HTR-8/SVneo (cell line): ENCODE data around the gene TRIO.
A peak's percentile ranks its signal among the peaks of the same experiment; 100 is the strongest.
"Not testable (repeated sequence)": the region's sequence is repeated elsewhere in the genome, so short reads cannot be mapped to it uniquely, and the experiment has no call there.

Experiments used
- DNase-seq: peaks from one replicate; pipeline ENCODE4 v3.0.0; 2011; ENCODE audit warnings: low spot score, mixed read lengths; ENCODE audit not compliant: insufficient read length
- FAIRE-seq: peaks from 2 replicates; lab custom pipeline; 2011; peaks lifted over from hg19 to GRCh38; lab: Jason Lieb, UNC

TRIO gene

DNA sequence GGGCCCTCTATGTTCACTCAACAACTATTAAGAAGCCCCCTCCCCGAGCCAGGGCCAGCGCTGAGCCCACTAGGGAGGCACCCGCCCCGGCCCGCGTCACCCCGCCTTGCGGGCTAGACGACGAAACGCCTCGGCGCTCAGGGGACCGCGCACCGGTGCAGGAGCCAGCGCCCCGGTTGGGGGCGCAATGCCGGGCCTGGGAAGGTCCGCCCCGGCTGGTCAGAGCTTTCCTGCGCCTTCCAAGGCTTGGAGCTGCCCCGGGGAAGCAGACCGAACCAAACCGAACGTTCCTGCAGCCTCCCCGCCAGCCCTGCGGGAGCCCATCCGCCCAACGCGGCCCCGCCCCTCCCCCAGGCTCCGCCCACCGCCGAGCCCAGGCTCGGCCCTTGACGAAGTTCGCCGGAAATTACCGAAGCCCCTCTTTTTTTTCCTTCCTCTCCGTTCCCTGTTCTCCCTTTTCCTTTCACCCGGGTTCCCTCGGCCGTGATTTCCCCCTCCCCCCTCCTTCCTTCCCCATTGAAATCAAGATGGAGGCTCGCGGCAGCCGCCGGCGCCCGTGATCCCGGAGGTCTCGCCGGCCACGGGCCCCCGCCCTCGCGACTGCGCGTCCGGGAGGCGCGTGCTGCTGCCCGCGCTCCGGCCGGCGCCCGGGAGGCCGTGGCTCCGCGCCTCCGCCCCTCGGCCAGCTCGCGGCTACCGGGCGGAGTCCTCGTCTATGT, at the start of gene TRIO:
Gene TRIO (plus strand): TSS at position 516 of the 719 bp plus-strand sequence. CDS start 384 bp downstream, outside the sequence.
- peak; percentile 98 for DNase-seq
- peak; percentile 95 for FAIRE-seq

GRCh38 chr5:14097380-14097779, 45.8 kb upstream of the TRIO start:
- FAIRE-seq, DNase-seq: not testable (repeated sequence)

DNA sequence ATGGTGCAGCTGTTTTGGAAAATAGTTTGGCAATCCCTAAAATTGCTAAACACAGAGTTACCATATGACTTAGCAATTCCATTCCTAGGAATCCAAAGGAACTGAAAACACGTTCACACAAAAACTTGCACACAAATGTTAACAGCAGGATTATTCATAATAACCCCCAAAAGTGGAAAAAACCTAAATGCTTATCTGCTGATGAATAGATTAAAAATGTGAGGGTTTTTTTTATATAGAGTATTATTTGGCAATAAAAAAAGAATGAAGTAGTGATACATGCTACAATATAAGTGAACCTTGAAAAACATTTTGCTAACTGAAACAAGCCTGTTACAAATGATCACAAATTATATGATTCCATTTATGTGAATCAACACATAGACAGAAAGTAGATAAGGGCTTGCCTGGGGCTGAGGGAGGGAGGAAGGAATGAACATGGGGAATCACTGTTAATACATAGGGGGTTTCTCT, 45.1 kb upstream of the TRIO start:
- FAIRE-seq (peak; percentile 79), DNase-seq (no peak)

DNA sequence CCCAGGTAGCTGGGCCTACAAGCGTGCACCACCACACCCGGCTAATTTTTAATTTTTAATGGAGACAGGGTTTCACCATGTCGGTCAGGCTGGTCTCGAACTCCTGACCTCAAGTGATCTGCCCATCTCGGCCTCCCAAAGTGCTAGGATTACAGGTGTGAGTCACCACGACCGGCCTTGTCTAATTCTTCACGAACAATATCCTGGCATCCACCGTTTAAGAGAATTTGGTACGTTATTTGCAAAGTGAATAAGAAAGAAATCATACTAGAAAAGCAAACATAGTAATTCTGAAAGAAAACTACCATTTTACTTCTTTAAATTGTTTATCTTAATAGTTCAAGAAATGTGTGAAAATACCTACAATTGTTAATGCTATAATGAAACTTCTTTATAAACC, 42.9 kb upstream of the TRIO start:
- no peak for DNase-seq
- no peak for FAIRE-seq

DNA sequence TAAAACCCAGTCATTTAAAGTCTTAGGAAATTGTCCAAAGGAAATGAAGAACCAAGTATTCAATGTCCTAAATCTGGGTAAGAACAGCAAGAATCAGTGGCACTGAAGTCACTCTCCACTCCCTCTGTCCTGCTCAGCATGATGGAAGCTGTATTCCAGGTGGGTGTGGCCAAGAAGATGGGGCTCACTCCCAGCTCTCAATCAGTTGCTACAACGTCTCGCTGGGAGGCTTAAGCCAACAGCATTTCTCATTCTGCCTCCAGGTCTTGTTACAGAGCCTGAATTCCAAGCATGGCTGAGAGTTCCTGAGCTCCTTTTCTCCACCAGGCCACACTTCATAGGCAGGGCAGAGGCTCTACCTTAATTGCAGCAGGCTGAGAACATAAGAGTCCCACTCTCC, 41.2 kb upstream of the TRIO start:
- no peak for DNase-seq
- FAIRE-seq, result peak; percentile 58

- FAIRE-seq, result no peak
Observed at GRCh38 chr5:14102666-14103065, 40.5 kb upstream of the TRIO start.

GRCh38 chr5:14105718-14106410, 37.3 kb upstream of the TRIO start:
- peak; percentile 92 for DNase-seq
- FAIRE-seq, result peak; percentile 52

More at GRCh38 chr5:14102666-14103065, 40.5 kb upstream of the TRIO start:
- no peak for DNase-seq

DNA sequence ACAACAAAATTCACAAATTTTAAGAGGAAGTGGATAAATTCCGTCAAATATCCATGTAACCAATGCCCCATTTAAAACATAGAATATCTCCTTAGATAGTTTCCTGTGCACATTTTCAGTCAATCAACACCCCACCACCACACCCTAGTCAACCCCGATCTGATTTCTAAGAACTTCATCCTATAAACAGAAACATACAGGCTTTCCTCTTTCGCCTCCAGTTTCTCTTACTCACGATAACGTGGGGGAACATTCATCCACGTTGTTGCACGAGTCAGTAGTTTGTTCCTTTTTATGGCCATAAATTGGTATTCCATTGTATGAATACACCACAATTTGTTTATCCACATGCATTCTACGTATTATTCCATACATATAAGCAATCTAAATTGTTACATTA, 35.6 kb upstream of the TRIO start:
- DNase-seq (no peak), FAIRE-seq (no peak)

DNA sequence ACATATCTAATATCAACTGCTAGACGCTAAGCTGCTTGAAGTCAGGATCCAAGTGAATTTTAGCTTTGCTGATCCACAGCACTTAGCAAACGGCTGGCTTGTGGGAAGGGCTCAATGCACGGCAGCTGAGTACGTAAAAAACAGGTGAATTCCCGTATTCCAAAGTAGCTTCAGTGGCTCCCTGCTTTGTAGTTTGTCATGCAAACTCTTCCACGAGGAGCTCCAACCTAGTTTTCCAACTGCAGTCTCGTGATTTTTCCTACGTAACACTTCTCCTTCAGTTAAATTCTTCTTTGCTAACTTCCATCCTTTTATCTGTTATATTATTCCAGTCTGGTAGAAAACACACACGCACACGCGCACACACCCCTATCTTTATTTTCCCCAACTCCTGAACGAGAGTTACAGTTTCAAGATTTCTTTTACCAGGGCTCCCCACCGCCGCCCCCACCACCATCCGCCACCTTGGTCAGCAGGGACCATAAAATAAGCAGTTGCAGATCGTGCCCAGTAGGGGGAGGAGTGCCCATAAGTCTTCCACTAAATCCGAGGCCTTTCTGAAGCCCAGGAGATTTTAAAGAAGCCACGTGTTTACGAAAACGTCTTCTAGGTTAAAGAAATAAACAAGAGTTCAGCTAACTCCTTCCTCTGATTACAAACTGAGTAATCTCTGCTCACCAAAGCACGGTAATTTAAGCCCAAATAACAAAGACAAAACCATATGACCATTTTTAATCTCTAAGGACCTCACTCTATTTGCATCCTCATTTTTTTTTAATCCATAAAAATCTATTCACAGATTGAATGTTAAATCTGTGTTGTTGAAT, 34.8 kb upstream of the TRIO start:
- FAIRE-seq (peak; percentile 78), DNase-seq (peak; percentile 87)

DNA sequence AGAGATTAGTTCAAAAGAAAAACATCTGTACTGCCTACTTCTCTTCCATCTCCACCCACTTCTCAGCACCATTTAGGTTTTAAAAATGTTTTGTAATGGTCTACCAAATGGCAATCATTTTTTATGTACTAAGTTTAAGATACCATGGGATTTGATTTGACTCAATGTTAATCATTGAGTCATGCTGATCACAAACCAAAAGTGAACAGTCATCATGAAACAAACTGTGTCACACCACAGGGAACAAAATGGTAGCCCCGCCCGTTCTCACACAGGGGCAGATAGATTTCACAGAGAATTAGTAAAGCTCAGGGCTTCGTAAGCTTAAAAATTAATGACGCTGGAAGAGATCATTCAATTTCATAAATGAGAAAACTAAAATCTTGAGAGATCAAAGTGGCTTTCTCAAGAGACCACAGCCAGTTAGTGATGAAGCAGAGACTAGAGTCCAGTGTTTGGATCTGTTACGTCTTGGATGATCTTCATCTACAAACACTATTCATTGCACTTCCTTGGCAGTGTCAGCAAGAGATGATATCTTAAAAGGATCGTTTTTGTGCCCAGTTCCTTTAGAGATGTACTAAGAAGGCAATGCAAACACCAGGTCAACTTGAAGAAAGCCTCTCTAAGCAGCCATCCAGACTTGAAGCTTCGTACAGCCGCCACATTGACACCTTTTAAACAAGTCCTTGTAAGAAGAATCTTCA, 33.9 kb upstream of the TRIO start:
- DNase-seq, result no peak
- peak; percentile 80 for FAIRE-seq

DNA sequence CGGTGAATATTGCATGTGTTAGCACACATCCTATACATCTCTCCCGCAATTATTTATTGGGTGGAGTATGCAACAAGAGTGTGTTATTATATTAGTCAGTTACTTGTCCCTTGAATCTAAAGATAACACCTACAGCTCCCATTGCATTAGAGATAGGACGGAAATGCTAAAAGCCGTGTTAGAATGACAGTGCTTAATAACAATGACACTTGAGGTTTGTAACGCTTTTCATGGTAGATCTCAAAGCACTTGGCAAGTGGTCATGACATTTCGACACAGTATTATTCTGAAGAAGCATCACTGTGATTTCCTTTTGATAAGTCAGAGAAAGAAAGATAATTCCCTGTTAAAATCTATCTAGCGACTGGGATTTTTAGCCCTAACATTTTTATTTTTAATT, 33.4 kb upstream of the TRIO start:
- DNase-seq, result no peak
- peak; percentile 72 for FAIRE-seq

GRCh38 chr5:14110196-14110595, 32.9 kb upstream of the TRIO start:
- DNase-seq, result no peak
- no peak for FAIRE-seq

- FAIRE-seq (no peak), DNase-seq (no peak)
Observed at GRCh38 chr5:14110680-14111079, 32.5 kb upstream of the TRIO start.

GRCh38 chr5:14112998-14113652, 30.0 kb upstream of the TRIO start:
- DNase-seq, result no peak
- peak; percentile 63 for FAIRE-seq

GRCh38 chr5:14114615-14115251, 28.4 kb upstream of the TRIO start:
- FAIRE-seq (peak; percentile 90), DNase-seq (no peak)

DNA sequence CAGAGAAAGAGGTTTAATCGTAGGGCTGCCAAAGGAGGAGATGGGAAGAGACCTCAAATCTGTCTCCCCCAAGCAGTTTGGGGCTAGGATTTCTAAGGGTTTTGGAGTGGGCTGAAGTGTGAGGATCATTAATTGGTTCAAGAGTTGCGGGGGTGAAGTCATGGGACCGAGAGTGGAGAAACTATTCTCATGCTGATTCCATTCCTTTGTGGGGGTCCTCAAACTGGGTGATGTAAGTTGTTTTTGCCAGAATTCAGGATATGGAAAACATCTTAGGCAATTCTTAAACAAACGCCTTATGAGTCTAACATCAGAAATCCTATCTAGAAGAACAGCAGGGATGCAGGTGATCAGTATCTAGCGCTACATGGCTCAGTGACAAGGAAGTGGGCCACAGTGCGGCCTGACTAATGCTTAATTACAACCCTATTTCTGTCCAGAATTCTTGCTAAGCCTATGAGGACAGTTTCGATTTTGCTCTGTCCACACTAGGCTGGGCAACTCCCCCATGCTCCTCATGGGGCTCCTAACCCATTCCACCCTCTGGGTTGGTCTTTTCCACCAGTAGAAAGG, 27.7 kb upstream of the TRIO start:
- DNase-seq (no peak), FAIRE-seq (no peak)

GRCh38 chr5:14118551-14119320, 24.4 kb upstream of the TRIO start:
- no peak for DNase-seq
- no peak for FAIRE-seq

GRCh38 chr5:14120176-14120575, 23.0 kb upstream of the TRIO start:
- FAIRE-seq (peak; percentile 36), DNase-seq (no peak)
